Lung (tissue), 12 donors: Measurements from ENCODE around the gene AQP12B. TPM values are rescaled to one million over a fixed set of nuclear protein-coding genes. Genes with fewer than 3 reads are reported as not detected.

Experiments
- ATAC-seq: fragments of 200-7000 bp; cut with Tn5 transposase; one replicate; pipeline ENCODE4 v1.9.1; 2020; ENCODE audit warnings: moderate number of reproducible peaks; ENCODE audit not compliant: insufficient read depth, low FRiP score
- DNase-seq, 3 donors: peaks; one replicate each; pipeline ENCODE4 v3.0.0-alpha.2; 2013 to 2017
- H3K27ac ChIP-seq, 2 donors: one replicate each; pipeline ENCODE4 v1.5.1; 2013; ENCODE audit warnings: mild to moderate bottlenecking in 2 of 2, moderate library complexity in 2 of 2, control low read depth in 1 of 2, inconsistent platforms in 1 of 2, low read depth in 1 of 2, low read length in 1 of 2
- H3K27me3 ChIP-seq, 3 donors: one replicate each; pipeline ENCODE4 v1.5.1; 2013; ENCODE audit warnings: low read length in 2 of 3; ENCODE audit not compliant: control insufficient read depth in 3 of 3, insufficient read depth in 3 of 3
- H3K36me3 ChIP-seq, 4 donors: one replicate each; pipeline ENCODE4 v1.5.1; 2013; ENCODE audit warnings: low read length in 4 of 4, mild to moderate bottlenecking in 1 of 4, moderate library complexity in 1 of 4; ENCODE audit not compliant: control insufficient read depth in 4 of 4, insufficient read depth in 4 of 4
- H3K4me1 ChIP-seq, 5 donors: one replicate each; pipeline ENCODE4 v1.5.1; 2013; ENCODE audit warnings: low read length in 5 of 5, mild to moderate bottlenecking in 2 of 5, moderate library complexity in 1 of 5; ENCODE audit not compliant: control insufficient read depth in 5 of 5, insufficient read depth in 5 of 5
- H3K4me3 ChIP-seq: one replicate; pipeline ENCODE4 v1.5.1; 2013; ENCODE audit warnings: mild to moderate bottlenecking, control low read depth, moderate library complexity
- H3K9ac ChIP-seq, 2 donors: one replicate each; pipeline ENCODE4 v1.5.1; 2013; ENCODE audit warnings: low read length in 2 of 2, control low read depth in 1 of 2; ENCODE audit not compliant: insufficient read depth in 1 of 2
- H3K9me3 ChIP-seq, 4 donors: one replicate each; pipeline ENCODE4 v1.5.1; 2013; ENCODE audit warnings: low read length in 3 of 4, mild to moderate bottlenecking in 1 of 4, moderate library complexity in 1 of 4; ENCODE audit not compliant: control insufficient read depth in 4 of 4, insufficient read depth in 3 of 4
- WGBS, 2 donors: extraction: QIAGEN DNeasy Blood & Tissue Kit; methylation state at CpG; one replicate each; pipeline ENCODE4 v1.1.7; 2013; 5-methylcytosine and 5-hydroxymethylcytosine counted together
- polyA plus RNA-seq, 2 donors: library from polyadenylated mRNA; stranded (reverse); fragments of 200-250 nt; gene quantifications; one replicate each; pipeline ENCODE4 v1.2.1, GENCODE V29; 2013
- total RNA-seq, 2 donors: library from RNA; depleted of rRNA in 1 of 2; stranded (reverse); fragments of >200 nt in 1 of 2; gene quantifications; one replicate each; pipeline ENCODE4 v1.2.1, GENCODE V29; 2014 to 2021
- TF ChIP-seq, protein P1 (sequence below): IDR thresholded peaks from 2 replicates; pipeline ENCODE4 v1.5.1; 2012; ENCODE audit warnings: mild to moderate bottlenecking; ENCODE audit errors: control extremely low read depth, extremely low read depth
- donor health status: control.
- donor health status: control.
- donor health status: Bipolar disorder and iron deficiency.
- donor health status: healthy.
- donor health status: DM: yes; HTN: yes; CAD: no.

The AQP12B gene
- total and polyA plus RNA-seq, 4 donors, result 0.15 TPM; not detected in 3

DNA sequence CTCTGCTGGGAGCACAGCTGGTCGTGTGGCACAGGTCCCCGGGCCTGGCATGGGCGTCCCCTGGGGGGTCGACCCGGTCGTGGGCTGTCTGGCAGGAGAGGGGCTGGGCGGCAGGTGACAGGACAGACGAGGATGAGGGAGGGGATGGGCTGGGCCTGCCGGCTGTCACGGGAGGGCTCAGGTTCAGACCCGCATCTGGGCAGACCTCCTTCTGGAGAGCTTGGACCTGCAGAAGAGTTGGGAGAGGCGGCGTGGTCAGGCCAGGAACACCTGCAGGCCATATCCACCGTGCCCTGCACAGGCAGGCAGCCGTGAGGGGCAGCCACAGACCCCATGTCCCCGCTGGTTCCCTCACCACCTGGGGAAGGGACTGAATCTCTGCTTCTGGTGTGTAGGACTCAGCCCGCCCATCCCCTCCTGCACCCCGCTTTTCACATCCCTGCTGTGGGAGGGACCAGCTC lies 34.5 kb upstream of the AQP12B start:
- Histone ChIP-seq H3K27me3 (no peaks in the 10 kb centered on the region), H3K9me3 (no peaks in the 10 kb centered on the region), H3K27ac (no peak overlapping the region), H3K36me3 (no peaks in the 10 kb centered on the region), H3K4me1 (no peaks in the 10 kb centered on the region), H3K9ac (no peak overlapping the region), H3K4me3 (no peak overlapping the region)
- ATAC-seq, result no peak
- 82 to 93% methylated on average over 16 to 18 of the region's 18 CpGs for WGBS, 2 donors
- DNase-seq, result no peak
- TF ChIP-seq, protein P1, sequence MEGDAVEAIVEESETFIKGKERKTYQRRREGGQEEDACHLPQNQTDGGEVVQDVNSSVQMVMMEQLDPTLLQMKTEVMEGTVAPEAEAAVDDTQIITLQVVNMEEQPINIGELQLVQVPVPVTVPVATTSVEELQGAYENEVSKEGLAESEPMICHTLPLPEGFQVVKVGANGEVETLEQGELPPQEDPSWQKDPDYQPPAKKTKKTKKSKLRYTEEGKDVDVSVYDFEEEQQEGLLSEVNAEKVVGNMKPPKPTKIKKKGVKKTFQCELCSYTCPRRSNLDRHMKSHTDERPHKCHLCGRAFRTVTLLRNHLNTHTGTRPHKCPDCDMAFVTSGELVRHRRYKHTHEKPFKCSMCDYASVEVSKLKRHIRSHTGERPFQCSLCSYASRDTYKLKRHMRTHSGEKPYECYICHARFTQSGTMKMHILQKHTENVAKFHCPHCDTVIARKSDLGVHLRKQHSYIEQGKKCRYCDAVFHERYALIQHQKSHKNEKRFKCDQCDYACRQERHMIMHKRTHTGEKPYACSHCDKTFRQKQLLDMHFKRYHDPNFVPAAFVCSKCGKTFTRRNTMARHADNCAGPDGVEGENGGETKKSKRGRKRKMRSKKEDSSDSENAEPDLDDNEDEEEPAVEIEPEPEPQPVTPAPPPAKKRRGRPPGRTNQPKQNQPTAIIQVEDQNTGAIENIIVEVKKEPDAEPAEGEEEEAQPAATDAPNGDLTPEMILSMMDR, result no peak

DNA sequence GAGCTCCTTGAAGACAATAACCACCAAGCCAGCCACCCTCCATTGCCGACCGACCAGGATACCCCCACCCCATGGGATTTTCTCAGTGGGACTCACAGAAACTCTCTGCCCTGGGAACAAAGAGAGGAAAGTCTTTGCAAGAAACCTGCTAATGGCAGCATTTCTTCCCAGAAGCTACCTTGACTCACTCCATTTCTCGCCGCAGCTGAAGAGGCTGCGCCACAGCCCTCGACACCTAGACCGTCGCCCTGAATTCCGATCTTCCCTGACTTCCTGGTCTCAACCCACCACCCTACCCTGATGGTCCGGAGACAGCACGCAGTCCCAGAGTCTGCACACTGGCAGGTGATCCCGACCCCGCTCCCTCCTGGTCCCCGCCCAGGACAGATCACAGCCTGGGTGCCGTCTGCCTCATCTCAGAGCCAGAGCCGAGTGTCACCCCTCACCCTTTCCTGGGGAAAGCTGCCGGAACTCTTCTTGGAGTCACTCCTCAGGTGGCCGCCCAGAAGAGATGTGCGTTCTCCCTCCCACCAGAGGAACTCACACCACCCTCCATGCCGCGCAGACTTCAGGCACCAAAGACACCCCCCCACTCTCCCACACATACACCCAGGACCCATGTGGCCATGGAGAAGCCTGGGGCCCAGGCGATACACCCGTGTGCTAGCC lies 33.6 kb upstream of the AQP12B start:
- DNase-seq, result no peak

DNA sequence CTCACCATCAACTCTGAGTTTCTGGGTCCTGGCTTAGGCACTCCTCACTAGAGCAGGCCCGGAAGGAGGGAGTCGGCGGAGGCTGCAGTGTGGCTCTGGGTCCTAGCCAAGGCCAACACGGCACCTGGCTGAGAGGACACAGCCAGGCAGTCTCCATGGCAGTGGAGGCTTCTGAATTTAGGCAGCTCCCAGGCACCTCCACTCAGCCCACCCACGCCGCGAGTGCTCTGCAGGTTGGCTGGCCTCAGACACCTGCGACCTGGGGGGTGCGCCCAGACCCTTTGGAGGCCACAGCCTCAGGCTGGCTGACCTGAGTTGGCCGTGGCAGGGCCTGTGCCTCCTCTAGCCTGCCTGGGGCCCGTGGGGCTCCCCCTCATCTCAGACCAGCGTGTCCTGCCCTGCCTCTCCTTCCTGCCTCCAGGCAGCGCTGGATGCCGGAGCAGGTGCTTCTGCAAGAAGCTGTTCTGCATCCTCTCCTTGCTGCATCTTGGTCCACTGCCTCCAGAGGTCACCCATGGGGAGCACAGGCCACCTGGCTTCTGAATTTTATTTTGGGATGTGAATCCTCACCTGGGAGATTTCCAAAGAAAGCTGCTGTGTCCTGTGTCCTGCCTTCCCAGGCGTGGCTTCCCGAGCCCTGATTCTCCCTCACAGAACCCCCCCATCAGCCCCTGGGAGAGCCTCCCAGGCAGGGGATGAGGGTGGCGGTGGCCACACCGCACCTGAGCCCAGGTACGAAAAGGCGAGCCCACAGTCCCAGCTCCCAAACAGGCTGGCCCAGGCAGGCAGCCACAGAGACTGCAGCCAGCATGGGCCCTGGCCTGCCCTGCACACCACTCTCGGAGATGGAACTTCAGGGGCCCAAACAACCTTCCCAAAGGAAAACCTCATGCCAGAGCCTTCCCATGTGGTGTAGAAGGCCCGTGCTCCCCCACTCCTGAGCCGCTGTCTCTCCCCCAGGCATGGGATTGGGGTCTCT lies 32.4 kb upstream of the AQP12B start:
- H3K36me3 ChIP-seq, result no peaks in the 10 kb centered on the region
- ATAC-seq (no peak), DNase-seq (no peak)
- H3K4me3 ChIP-seq, result no peak overlapping the region
- H3K27me3 ChIP-seq, result peaks cover 0 to 2% (median 0%) of the 10 kb centered on the region in 3 donors
- no peak overlapping the region for H3K9ac ChIP-seq
- H3K9me3 ChIP-seq, result no peaks in the 10 kb centered on the region
- H3K27ac ChIP-seq, result no peak overlapping the region
- TF ChIP-seq, protein P1, result no peak
- H3K4me1 ChIP-seq, result no peaks in the 10 kb centered on the region
- WGBS, 2 donors, result 81 to 87% methylated on average over 23 of the region's 23 CpGs

More for the DNA sequence above, 33.6 kb upstream of the AQP12B start:
- Histone ChIP-seq H3K36me3 (no peaks in the 10 kb centered on the region), H3K9me3 (no peaks in the 10 kb centered on the region), H3K9ac (no peak overlapping the region), H3K27ac (no peak overlapping the region), H3K4me3 (no peak overlapping the region), H3K27me3 (no peaks in the 10 kb centered on the region), H3K4me1 (no peaks in the 10 kb centered on the region)
- ATAC-seq, result no peak
- WGBS, 2 donors, result 90 to 96% methylated on average over 23 of the region's 23 CpGs
- TF ChIP-seq, protein P1, result no peak
